Transverse colon (tissue), 4 donors: ENCODE measurements around the gene STK39.

ENCODE experiments used
- CTCF ChIP-seq, 5 experiments: fragments of 200-600 bp in 3 of 5; fragments of 450-650 bp in 2 of 5; sonication (generic) in 3 of 5; IDR thresholded peaks; 1 replicate in 2 of 5; 2 replicates in 3 of 5; pipeline ENCODE4 v1.5.1; 2016 to 2017; ENCODE audit warnings: antibody characterized with exemption in 5 of 5, inconsistent platforms in 3 of 5, mild to moderate bottlenecking in 2 of 5, moderate library complexity in 1 of 5
- POLR2A ChIP-seq: fragments of 450-650 bp; IDR thresholded peaks from one replicate; pipeline ENCODE4 v1.6.1; 2016; ENCODE audit warnings: antibody characterized with exemption, mild to moderate bottlenecking, moderate library complexity
- POLR2AphosphoS5 ChIP-seq, 3 donors: sonication (generic); formaldehyde crosslinking; IDR thresholded peaks; one replicate each; pipeline ENCODE4 v1.6.1; 2016; ENCODE audit warnings: antibody characterized with exemption in 3 of 3

GRCh38 chr2:167940734-167941507, 306.5 kb downstream of the STK39 start:
- TF ChIP-seq CTCF (IDR thresholded peaks at IDR 0.05): no peak
- TF ChIP-seq POLR2A: no peak
- no peak for TF ChIP-seq POLR2AphosphoS5 (IDR thresholded peaks at IDR 0.05)
